ENCODE data around the gene HTR3E. TPM values are rescaled to one million over a fixed set of nuclear protein-coding genes. Genes with fewer than 3 reads are reported as not detected.

HTR3E gene
- total and polyA plus RNA-seq, 2 of the 13 experiments (the other 11 are each of a cell fraction or from before 2014, with no cell fraction given): not detected

- TF ChIP-seq IRF9 (CRISPR knock-in tag; IDR thresholded peaks at IDR 0.05; ENCODE audit: borderline replicate concordance): no peak
- H2AFZ ChIP-seq (ENCODE audit: low read length): no peak overlapping the region
- no TSS peak for BruUV-seq (replicated peaks)
- peaks cover 0 to 4% of the 10 kb centered on the region in 2 experiments; a peak in 2 of 5 replicates for H3K27me3 ChIP-seq (ENCODE audit: control insufficient read depth in 1 of 2, insufficient read depth in 2 of 2, low read length in 2 of 2)
- H3K9ac ChIP-seq (ENCODE audit: insufficient read depth, low read depth, low read length): no peak overlapping the region
- ChIA-PET CTCF (ENCODE audit: low intra/inter-chr PET ratio, low total read pairs) (no interaction called here), POLR2A (no interaction called here)
- H3K27ac ChIP-seq (ENCODE audit: extremely low read length, insufficient read depth, low read length): no peak overlapping the region
- no peaks in the 10 kb centered on the region for H3K9me3 ChIP-seq (ENCODE audit: low read length)
- no peaks in the 10 kb centered on the region for H3K36me3 ChIP-seq (replicated peaks in 1 of 2; ENCODE audit: control insufficient read depth in 1 of 2, insufficient read depth in 2 of 2, low read length in 2 of 2)
- no peak overlapping the region for H3K4me3 ChIP-seq (replicated peaks in 1 of 3; ENCODE audit: insufficient read depth in 1 of 3, low read depth in 2 of 3, low read length in 3 of 3)
- no peaks in the 10 kb centered on the region for H4K20me1 ChIP-seq (ENCODE audit: insufficient read depth, low read length)
- no peaks in the 10 kb centered on the region for H3K79me2 ChIP-seq (ENCODE audit: insufficient read depth, low read length)
- in situ Hi-C loops (cut with HindIII; ENCODE audit: extremely low pct_ligation_motif_present, low pct_unique_long_range_greater_than_20kb): no loop called here
- FAIRE-seq: no peak
- no peak overlapping the region for H3K4me2 ChIP-seq (ENCODE audit: low read depth, low read length)
- intact Hi-C loops (cut with micrococcal nuclease; ENCODE audit: unreplicated experiment): no loop called here
- ATAC-seq: no peak
- H3K4me1 ChIP-seq (ENCODE audit: insufficient read depth, low read length): no peaks in the 10 kb centered on the region
- DNase-seq (ENCODE audit: low spot score): no peak
These were observed 34.2 kb upstream of the HTR3E start for GRCh38 chr3:184062637-184063036.

GRCh38 chr3:184066211-184066610 lies 30.7 kb upstream of the HTR3E start:
- in situ Hi-C loops (cut with HindIII; ENCODE audit: extremely low pct_ligation_motif_present, low pct_unique_long_range_greater_than_20kb): no loop called here
- POLR2A ChIA-PET: no interaction called here
- TF ChIP-seq FLYWCH1 (CRISPR knock-in tag; IDR thresholded peaks at IDR 0.05) (no peak), ZNF879 (CRISPR knock-in tag; IDR thresholded peaks at IDR 0.05) (no peak), ZNF761 (CRISPR knock-in tag; conservative IDR thresholded peaks at IDR 0.05) (no peak), RNF2 (conservative IDR thresholded peaks at IDR 0.05; ENCODE audit: low read depth) (no peak), TIGD3 (CRISPR knock-in tag; IDR thresholded peaks at IDR 0.05; ENCODE audit: borderline replicate concordance) (no peak), POGK (CRISPR knock-in tag; conservative IDR thresholded peaks at IDR 0.05) (no peak), ETS1 (CRISPR knock-in tag; IDR thresholded peaks at IDR 0.05) (no peak), ZMAT5 (CRISPR knock-in tag; IDR thresholded peaks at IDR 0.05; ENCODE audit: borderline replicate concordance, low read depth) (no peak), THAP7 (CRISPR knock-in tag; IDR thresholded peaks at IDR 0.05) (no peak), LCORL (IDR thresholded peaks at IDR 0.05) (no peak), LCORL (CRISPR knock-in tag; IDR thresholded peaks at IDR 0.05) (no peak)

More at GRCh38 chr3:184066211-184066610, 30.7 kb upstream of the HTR3E start:
- H3K27ac ChIP-seq (ENCODE audit: extremely low read length, insufficient read depth, low read length): no peak overlapping the region
- DNase-seq (ENCODE audit: low spot score) (no peak), ATAC-seq (no peak), FAIRE-seq (no peak)
- BruUV-seq (replicated peaks): no TSS peak
- intact Hi-C loops (cut with micrococcal nuclease; ENCODE audit: unreplicated experiment): no loop called here
- no peaks in the 10 kb centered on the region for H3K36me3 ChIP-seq (replicated peaks in 1 of 2; ENCODE audit: control insufficient read depth in 1 of 2, insufficient read depth in 2 of 2, low read length in 2 of 2)
- no peaks in the 10 kb centered on the region for H3K79me2 ChIP-seq (ENCODE audit: insufficient read depth, low read length)
- CTCF ChIA-PET (ENCODE audit: low intra/inter-chr PET ratio, low total read pairs): no interaction called here
- H3K4me2 ChIP-seq (ENCODE audit: low read depth, low read length): no peak overlapping the region
- H3K9ac ChIP-seq (ENCODE audit: insufficient read depth, low read depth, low read length): no peak overlapping the region
- H4K20me1 ChIP-seq (ENCODE audit: insufficient read depth, low read length): no peaks in the 10 kb centered on the region
- H3K4me1 ChIP-seq (ENCODE audit: insufficient read depth, low read length): no peaks in the 10 kb centered on the region
- peaks cover 0 to 4% of the 10 kb centered on the region in 2 experiments; a peak in 2 of 5 replicates for H3K27me3 ChIP-seq (ENCODE audit: control insufficient read depth in 1 of 2, insufficient read depth in 2 of 2, low read length in 2 of 2)
- H3K9me3 ChIP-seq (ENCODE audit: low read length): no peaks in the 10 kb centered on the region; the same call in 1 of the 2 replicates
- H2AFZ ChIP-seq (ENCODE audit: low read length): no peak overlapping the region
- H3K4me3 ChIP-seq (replicated peaks in 1 of 3; ENCODE audit: insufficient read depth in 1 of 3, low read depth in 2 of 3, low read length in 3 of 3): no peak overlapping the region
- WGBS (ENCODE audit: low lambda C conversion rate): 18% methylated on average over 2 of the region's 2 CpGs

Data from HepG2 (cell line).